HG03432 (cell line): ENCODE results near the gene C9orf152.
A peak's percentile ranks its signal among the peaks of the same experiment; 100 is the strongest.
"Not testable (repeated sequence)": the region's sequence is repeated elsewhere in the genome, so short reads cannot be mapped to it uniquely, and the experiment has no call there.

Experiments used
- ATAC-seq: cut with Tn5 transposase; IDR thresholded peaks from one replicate; pipeline ENCODE4 v1.9.1; 2021; ENCODE audit warnings: mild to moderate bottlenecking, moderate library complexity; ENCODE audit not compliant: unreplicated experiment

The C9orf152 gene

GRCh38 chr9:110208031-110208430 lies at the start of gene C9orf152:
C9orf152 (minus strand) TSS chr9:110208159; CDS start chr9:110207579, 580 bp downstream.
- no peak for ATAC-seq

GRCh38 chr9:110257097-110257841 lies 49.3 kb upstream of the C9orf152 start:
- ATAC-seq, result peak; percentile 5

- peak; percentile 80 for ATAC-seq
These were observed 48.6 kb upstream of the C9orf152 start, which contains the start of gene TXN for GRCh38 chr9:110256380-110257096. TXN (minus strand) TSS chr9:110256507; CDS start chr9:110256435, 72 bp downstream.

- peak; percentile 27 for ATAC-seq
These were observed 47.8 kb upstream of the C9orf152 start for GRCh38 chr9:110255463-110256379.

- ATAC-seq, result no peak
These were observed 47.1 kb upstream of the C9orf152 start for GRCh38 chr9:110255034-110255462.

- no peak for ATAC-seq
These were observed 46.5 kb upstream of the C9orf152 start for GRCh38 chr9:110254500-110254899.

- no peak for ATAC-seq
These were observed 44.7 kb upstream of the C9orf152 start for GRCh38 chr9:110252509-110253139.

GRCh38 chr9:110251770-110252169 lies 43.8 kb upstream of the C9orf152 start:
- not testable (repeated sequence) for ATAC-seq

GRCh38 chr9:110251212-110251611 lies 43.3 kb upstream of the C9orf152 start:
- no peak for ATAC-seq

GRCh38 chr9:110249603-110250002 lies 41.6 kb upstream of the C9orf152 start:
- ATAC-seq, result no peak

GRCh38 chr9:110248361-110248760 lies 40.4 kb upstream of the C9orf152 start:
- no peak for ATAC-seq

GRCh38 chr9:110246214-110246613 lies 38.3 kb upstream of the C9orf152 start:
- no peak for ATAC-seq

- no peak for ATAC-seq
These were observed 36.7 kb upstream of the C9orf152 start for GRCh38 chr9:110244616-110245015.

GRCh38 chr9:110241858-110242321 lies 33.9 kb upstream of the C9orf152 start:
- ATAC-seq, result no peak

- no peak for ATAC-seq
These were observed 33.4 kb upstream of the C9orf152 start for GRCh38 chr9:110241260-110241857.

- ATAC-seq, result no peak
These were observed 32.2 kb upstream of the C9orf152 start for GRCh38 chr9:110240198-110240597.

GRCh38 chr9:110228321-110228720 lies 20.4 kb upstream of the C9orf152 start:
- ATAC-seq, result no peak

- ATAC-seq, result no peak
These were observed 16.6 kb upstream of the C9orf152 start for GRCh38 chr9:110224583-110224982.

GRCh38 chr9:110220809-110221208 lies 12.8 kb upstream of the C9orf152 start:
- ATAC-seq, result no peak

GRCh38 chr9:110217656-110218099 lies 9.7 kb upstream of the C9orf152 start:
- ATAC-seq, result no peak
